MCF 10A (cell line): Measurements from ENCODE around the gene SLC34A2. TPM values are rescaled to one million over a fixed set of nuclear protein-coding genes. Genes with fewer than 3 reads are reported as not detected.

Source experiments
- BruUV-seq: library from RNA; stranded (reverse); fragments of 400-500 nt; replicated peaks from 2 replicates; lab custom pipeline; 2021; lab: Mats Ljungman, UMichigan
- CTCF ChIA-PET: fragments of 300-600 bp; sonication (Branson Sonifier 250); formaldehyde crosslinking; extraction: SDS; loops from one replicate; lab custom pipeline; 2021; ENCODE audit warnings: antibody characterized with exemption, inconsistent platforms; lab: Yijun Ruan, JAX
- POLR2A ChIA-PET: fragments of 300-600, 350-650 bp; sonication (Branson Sonifier 250); formaldehyde crosslinking; extraction: SDS; loops from one replicate; lab custom pipeline; 2020; ENCODE audit warnings: antibody characterized with exemption, inconsistent platforms; lab: Yijun Ruan, JAX
- DNase-seq: peaks from one replicate; pipeline ENCODE4 v3.0.0-alpha.2; 2018; ENCODE audit not compliant: unreplicated experiment
- H3K27ac Mint-ChIP-seq: one replicate; pipeline ENCODE4 v1.8.0; 2022; ENCODE audit warnings: mild to moderate bottlenecking, low read depth, mixed read lengths; ENCODE audit not compliant: unreplicated experiment
- H3K27me3 Mint-ChIP-seq: one replicate; pipeline ENCODE4 v1.8.0; 2022; ENCODE audit warnings: mixed read lengths; ENCODE audit not compliant: insufficient read depth, unreplicated experiment
- H3K36me3 Mint-ChIP-seq: one replicate; pipeline ENCODE4 v1.8.0; 2022; ENCODE audit warnings: mild to moderate bottlenecking, moderate library complexity, mixed read lengths; ENCODE audit not compliant: insufficient read depth, unreplicated experiment
- H3K4me1 Mint-ChIP-seq: one replicate; pipeline ENCODE4 v1.8.0; 2022; ENCODE audit warnings: mixed read lengths; ENCODE audit not compliant: insufficient read depth, unreplicated experiment
- H3K4me3 Mint-ChIP-seq: one replicate; pipeline ENCODE4 v1.8.0; 2022; ENCODE audit warnings: mild to moderate bottlenecking, moderate library complexity, mixed read lengths; ENCODE audit not compliant: unreplicated experiment
- H3K9me3 Mint-ChIP-seq: one replicate; pipeline ENCODE4 v1.8.0; 2022; ENCODE audit warnings: mixed read lengths; ENCODE audit not compliant: unreplicated experiment
- intact Hi-C: fragments of 100-400 bp; cut with micrococcal nuclease; formaldehyde crosslinking; loops from 2 replicates; pipeline ENCODE4 v1.14.1; 2022
- total RNA-seq: library from RNA; stranded (reverse); gene quantifications from 2 replicates; pipeline ENCODE4 v1.2.3, GENCODE V29; 2022
- TF ChIP-seq, protein P1 (sequence below): fragments of 200-600 bp; IDR thresholded peaks from one replicate; pipeline ENCODE4 v1.8.0; 2022; ENCODE audit warnings: antibody characterized with exemption, mild to moderate bottlenecking; ENCODE audit not compliant: unreplicated experiment

The SLC34A2 gene
- total RNA-seq, 1 experiment from 2014 or later = not detected

DNA sequence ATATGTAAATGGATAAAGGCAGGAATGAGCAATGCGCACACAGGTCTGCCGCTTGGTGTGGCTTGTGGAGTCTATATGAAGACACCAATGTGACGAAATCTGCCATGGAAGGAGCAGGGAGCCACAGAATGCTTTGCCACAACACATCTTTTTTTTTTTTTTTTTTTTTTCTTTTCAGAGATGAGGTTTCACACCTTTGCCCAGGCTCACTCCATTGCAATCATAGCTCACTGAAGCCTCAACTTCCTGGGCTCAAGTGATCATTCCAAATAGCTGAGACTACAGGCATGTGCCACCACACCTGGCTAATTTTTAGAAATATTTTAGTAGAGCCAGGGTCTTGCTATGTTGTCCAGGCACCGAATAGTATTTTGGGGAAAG lies 17.4 kb upstream of the SLC34A2 start:
- CTCF ChIA-PET = no interaction called here
- DNase-seq = no peak
- no TSS peak for BruUV-seq
- H3K9me3 Mint-ChIP-seq = no peaks in the 10 kb centered on the region
- intact Hi-C loops = no loop called here
- POLR2A ChIA-PET = no interaction called here
- no peak overlapping the region for H3K27ac Mint-ChIP-seq
- H3K4me3 Mint-ChIP-seq = no peak overlapping the region
- H3K36me3 Mint-ChIP-seq = no peaks in the 10 kb centered on the region
- H3K4me1 Mint-ChIP-seq = no peaks in the 10 kb centered on the region
- no peaks in the 10 kb centered on the region for H3K27me3 Mint-ChIP-seq
- TF ChIP-seq, protein P1, sequence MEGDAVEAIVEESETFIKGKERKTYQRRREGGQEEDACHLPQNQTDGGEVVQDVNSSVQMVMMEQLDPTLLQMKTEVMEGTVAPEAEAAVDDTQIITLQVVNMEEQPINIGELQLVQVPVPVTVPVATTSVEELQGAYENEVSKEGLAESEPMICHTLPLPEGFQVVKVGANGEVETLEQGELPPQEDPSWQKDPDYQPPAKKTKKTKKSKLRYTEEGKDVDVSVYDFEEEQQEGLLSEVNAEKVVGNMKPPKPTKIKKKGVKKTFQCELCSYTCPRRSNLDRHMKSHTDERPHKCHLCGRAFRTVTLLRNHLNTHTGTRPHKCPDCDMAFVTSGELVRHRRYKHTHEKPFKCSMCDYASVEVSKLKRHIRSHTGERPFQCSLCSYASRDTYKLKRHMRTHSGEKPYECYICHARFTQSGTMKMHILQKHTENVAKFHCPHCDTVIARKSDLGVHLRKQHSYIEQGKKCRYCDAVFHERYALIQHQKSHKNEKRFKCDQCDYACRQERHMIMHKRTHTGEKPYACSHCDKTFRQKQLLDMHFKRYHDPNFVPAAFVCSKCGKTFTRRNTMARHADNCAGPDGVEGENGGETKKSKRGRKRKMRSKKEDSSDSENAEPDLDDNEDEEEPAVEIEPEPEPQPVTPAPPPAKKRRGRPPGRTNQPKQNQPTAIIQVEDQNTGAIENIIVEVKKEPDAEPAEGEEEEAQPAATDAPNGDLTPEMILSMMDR = no peak

DNA sequence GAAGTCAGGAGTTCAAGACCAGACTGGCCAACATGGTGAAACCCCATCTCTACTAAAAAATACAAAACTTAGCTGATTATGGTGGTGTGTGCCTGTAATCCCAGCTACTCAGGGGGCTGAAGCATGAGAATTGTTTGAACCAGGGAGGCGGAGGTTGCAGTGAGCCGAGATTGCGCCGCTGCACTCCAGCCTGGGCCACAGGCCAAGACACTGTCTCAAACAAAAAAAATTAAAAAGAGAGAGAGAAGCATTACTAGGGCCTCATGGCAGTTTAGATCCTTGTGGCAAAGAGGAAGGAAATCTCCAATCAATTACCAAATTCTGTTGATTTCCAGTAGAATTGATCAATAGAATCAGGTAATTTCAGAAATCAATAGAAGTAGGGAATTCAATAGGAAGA lies 16.8 kb upstream of the SLC34A2 start:
- Mint-ChIP-seq H3K9me3 (no peaks in the 10 kb centered on the region), H3K36me3 (no peaks in the 10 kb centered on the region), H3K27me3 (no peaks in the 10 kb centered on the region), H3K4me1 (no peaks in the 10 kb centered on the region), H3K27ac (no peak overlapping the region), H3K4me3 (no peak overlapping the region)
- no peak for DNase-seq
- TF ChIP-seq, protein P1 = no peak
- ChIA-PET CTCF (no interaction called here), POLR2A (no interaction called here)
- BruUV-seq = no TSS peak
- intact Hi-C loops = no loop called here

DNA sequence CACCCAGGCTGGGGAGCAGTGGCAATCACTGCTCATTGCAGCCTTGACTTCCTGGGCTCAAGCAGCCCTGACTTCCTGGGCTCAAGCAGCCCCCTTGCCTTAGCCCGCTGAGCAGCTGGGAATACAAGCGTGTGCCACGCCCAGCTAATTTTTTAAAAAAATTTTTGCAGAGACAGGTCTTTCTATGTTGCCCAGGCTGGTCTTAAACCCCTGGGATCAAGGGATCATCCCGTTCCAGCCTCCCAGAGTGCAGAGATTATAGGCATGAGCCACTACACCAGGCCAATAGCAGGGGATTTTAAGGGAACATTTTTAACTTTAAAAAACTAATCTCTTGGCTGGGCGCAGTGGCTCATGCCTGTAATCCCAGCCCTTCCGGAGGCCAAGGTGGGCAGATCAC lies 5.3 kb upstream of the SLC34A2 start:
- no peaks in the 10 kb centered on the region for H3K36me3 Mint-ChIP-seq
- peaks cover 6% of the 10 kb centered on the region for H3K4me1 Mint-ChIP-seq
- TF ChIP-seq, protein P1 = no peak
- no peak for DNase-seq
- H3K9me3 Mint-ChIP-seq = no peaks in the 10 kb centered on the region
- CTCF ChIA-PET = interaction anchor here (0.7 kb wide), 1 partner anchor 966 kb away, joined by 3 read pairs; no protein-coding TSS in a partner anchor
- H3K27ac Mint-ChIP-seq = no peak overlapping the region
- intact Hi-C loops = no loop called here
- H3K27me3 Mint-ChIP-seq = no peaks in the 10 kb centered on the region
- POLR2A ChIA-PET = no interaction called here
- no peak overlapping the region for H3K4me3 Mint-ChIP-seq
- no TSS peak for BruUV-seq

DNA sequence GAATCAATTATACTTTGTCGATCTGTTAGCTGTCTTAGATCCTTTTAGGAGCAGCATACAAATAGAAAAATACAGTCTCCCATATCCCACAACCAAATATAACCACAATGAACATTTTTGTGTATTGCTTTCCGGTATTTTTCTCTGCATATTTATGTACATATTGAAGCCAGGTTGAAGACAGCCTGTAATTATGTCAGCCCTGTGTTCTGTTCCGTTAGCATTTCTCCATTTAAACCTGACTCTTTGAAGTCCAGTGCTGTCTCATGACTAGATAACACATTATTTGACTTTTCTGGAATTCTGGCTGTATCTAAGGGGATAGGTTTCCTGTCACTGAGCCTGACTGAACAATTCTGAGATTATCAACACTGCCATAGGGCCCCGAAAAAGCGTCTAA lies 4.0 kb upstream of the SLC34A2 start:
- Mint-ChIP-seq H3K9me3 (no peaks in the 10 kb centered on the region), H3K36me3 (no peaks in the 10 kb centered on the region), H3K4me3 (no peak overlapping the region), H3K4me1 (peaks cover 6% of the 10 kb centered on the region), H3K27me3 (no peaks in the 10 kb centered on the region), H3K27ac (no peak overlapping the region)
- BruUV-seq = no TSS peak
- POLR2A ChIA-PET = no interaction called here
- TF ChIP-seq, protein P1 = no peak
- CTCF ChIA-PET = no interaction called here
- DNase-seq = no peak
- intact Hi-C loops = no loop called here
